LNCAP (cell line): Measurements from ENCODE around the gene SERF1A.
"Not testable (repeated sequence)": the region's sequence is repeated elsewhere in the genome, so short reads cannot be mapped to it uniquely, and the experiment has no call there.

Experiments used
- TF ChIP-seq, protein P1 (sequence below): fragments of 450-650 bp; IDR thresholded peaks from 2 replicates; pipeline ENCODE4 v1.5.1; 2017; ENCODE audit warnings: mild to moderate bottlenecking

Gene SERF1A

DNA sequence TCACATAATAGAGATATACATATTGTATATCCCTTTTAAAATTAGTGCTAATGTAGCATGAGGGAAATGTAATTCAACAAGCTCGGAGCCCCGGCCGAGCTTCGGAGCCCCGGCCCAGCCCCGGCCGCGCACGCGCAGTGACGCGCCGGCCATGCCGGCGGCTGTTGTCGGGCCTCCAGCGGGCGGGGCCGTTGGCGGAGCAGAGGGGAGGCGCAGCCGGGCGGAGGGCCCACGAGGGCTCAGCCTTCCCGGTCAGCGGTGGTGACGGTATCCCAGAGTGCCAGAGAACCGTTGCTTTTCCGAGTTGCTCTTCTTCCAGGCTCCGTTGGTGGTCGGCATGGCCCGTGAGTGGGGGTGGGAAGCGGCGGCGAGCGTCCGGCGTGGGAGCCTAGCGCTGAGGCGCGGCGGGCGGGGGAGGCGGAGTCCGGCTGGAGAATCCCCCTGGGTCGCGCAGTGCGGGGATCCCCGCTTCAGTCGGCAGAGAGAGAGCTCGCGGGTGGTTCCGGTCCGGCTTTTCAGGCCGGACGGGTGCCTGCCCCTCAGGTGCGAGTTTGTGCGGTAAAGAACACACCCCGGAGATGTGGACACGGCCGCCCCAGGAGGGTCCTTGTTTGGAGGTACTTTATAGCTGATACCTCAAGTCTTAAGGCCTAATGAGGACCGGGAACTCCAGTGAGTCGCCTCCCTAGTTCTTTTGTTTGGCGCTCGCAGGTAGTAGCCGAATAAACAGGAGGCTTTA is at the start of gene SERF1A:
TSS of gene SERF1A (plus strand) at position 137 of the 739 bp plus-strand sequence. CDS start at position 338, 201 bp downstream.
- TF ChIP-seq, protein P1, sequence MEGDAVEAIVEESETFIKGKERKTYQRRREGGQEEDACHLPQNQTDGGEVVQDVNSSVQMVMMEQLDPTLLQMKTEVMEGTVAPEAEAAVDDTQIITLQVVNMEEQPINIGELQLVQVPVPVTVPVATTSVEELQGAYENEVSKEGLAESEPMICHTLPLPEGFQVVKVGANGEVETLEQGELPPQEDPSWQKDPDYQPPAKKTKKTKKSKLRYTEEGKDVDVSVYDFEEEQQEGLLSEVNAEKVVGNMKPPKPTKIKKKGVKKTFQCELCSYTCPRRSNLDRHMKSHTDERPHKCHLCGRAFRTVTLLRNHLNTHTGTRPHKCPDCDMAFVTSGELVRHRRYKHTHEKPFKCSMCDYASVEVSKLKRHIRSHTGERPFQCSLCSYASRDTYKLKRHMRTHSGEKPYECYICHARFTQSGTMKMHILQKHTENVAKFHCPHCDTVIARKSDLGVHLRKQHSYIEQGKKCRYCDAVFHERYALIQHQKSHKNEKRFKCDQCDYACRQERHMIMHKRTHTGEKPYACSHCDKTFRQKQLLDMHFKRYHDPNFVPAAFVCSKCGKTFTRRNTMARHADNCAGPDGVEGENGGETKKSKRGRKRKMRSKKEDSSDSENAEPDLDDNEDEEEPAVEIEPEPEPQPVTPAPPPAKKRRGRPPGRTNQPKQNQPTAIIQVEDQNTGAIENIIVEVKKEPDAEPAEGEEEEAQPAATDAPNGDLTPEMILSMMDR, result not testable (repeated sequence)
